Measurements from ENCODE around the gene EFCAB9.

Gene EFCAB9

GRCh38 chr5:172193872-172194271 lies at the start of gene EFCAB9:
TSS of gene EFCAB9 (plus strand) at chr5:172194172. CDS start at chr5:172194173, 1 bp downstream.
- DNase-seq (ENCODE audit: low read depth, low spot score): no peak
- ChIA-PET CTCF (interaction anchor here (1.0 kb wide), 1 partner anchor 173 kb away, joined by 3 read pairs; no protein-coding TSS in a partner anchor), POLR2A (no interaction called here)
- TF ChIP-seq CTCF (IDR thresholded peaks at IDR 0.05; ENCODE audit: insufficient read depth, low read length, missing control alignments): no peak
- H3K4me3 ChIP-seq (ENCODE audit: low read depth, low read length): no peak within 1 kb of the TSS

GRCh38 chr5:172144291-172144815 lies 49.6 kb upstream of the EFCAB9 start:
- ChIA-PET POLR2A (no interaction called here), CTCF (no interaction called here)
- H3K4me3 ChIP-seq (ENCODE audit: low read depth, low read length): no peak overlapping the region
- TF ChIP-seq CTCF (IDR thresholded peaks at IDR 0.05; ENCODE audit: insufficient read depth, low read length, missing control alignments): no peak
- DNase-seq (ENCODE audit: low read depth, low spot score): no peak

DNA sequence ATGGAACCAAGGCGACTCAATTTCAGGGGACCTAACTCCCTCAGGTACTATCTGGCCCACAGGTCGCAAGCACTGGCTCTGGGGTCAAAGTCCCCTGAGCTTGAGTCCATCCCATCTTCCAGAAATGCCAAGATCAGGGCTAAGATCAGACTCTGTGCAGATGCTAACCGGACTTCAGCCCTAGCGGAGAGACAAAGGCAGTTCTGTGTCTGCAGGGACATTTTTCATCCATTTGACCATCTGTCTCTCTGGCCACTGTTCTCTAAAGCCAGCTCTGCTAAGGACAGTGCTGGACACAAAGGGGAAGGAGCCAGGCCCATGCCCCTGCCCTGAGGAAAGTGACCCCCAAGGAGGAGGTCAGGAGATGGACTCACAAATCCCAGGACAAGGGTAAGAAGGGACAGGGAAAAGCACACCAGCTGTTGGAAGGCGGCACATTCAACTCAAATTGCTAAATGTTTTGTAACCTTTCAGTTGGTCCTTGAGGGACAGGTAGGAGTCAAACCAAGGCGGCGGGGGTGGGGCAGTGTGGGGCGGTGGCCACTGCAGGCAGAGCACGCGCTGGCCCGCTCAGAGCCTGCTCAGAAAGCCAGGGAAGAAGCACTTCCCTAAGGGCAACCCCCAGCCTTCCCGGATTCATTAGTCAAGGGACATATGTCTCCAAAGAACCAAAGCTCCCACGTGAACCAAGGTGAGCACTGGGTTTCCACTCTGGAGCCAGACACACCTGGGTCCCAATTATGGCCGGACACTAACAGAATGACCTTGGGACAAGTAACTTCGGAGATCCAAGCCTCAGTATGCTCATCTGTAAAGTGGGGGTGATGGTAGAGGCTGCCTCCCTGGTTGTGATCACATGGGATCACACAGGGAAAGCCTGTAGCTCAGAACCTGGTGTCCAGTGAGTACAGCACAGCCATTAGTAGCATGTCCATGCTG lies 48.8 kb upstream of the EFCAB9 start:
- DNase-seq (ENCODE audit: low read depth, low spot score): no peak
- no peak overlapping the region for H3K4me3 ChIP-seq (ENCODE audit: low read depth, low read length)
- ChIA-PET CTCF (interaction anchor here (1.2 to 2.0 kb wide), 3 partner anchors 12 to 86 kb away, joined by 3 to 8 read pairs (median 5); no protein-coding TSS in a partner anchor), POLR2A (interaction anchor here (0.7 kb wide), 1 partner anchor 622 kb away, joined by 3 read pairs; no protein-coding TSS in a partner anchor)
- no peak for TF ChIP-seq CTCF (IDR thresholded peaks at IDR 0.05; ENCODE audit: insufficient read depth, low read length, missing control alignments)

- POLR2A ChIA-PET: interaction anchor here (0.7 kb wide), 1 partner anchor 621 kb away, joined by 3 read pairs; no protein-coding TSS in a partner anchor
These were observed 47.9 kb upstream of the EFCAB9 start for GRCh38 chr5:172145870-172146747.

GRCh38 chr5:172146748-172147092 lies 47.3 kb upstream of the EFCAB9 start:
- no peak for DNase-seq (ENCODE audit: low read depth, low spot score)
- H3K4me3 ChIP-seq (ENCODE audit: low read depth, low read length): no peak overlapping the region
- TF ChIP-seq CTCF (IDR thresholded peaks at IDR 0.05; ENCODE audit: insufficient read depth, low read length, missing control alignments): no peak
- CTCF ChIA-PET: interaction anchor here (1.1 to 2.0 kb wide), 3 partner anchors 13 to 39 kb away, joined by 3 to 8 read pairs (median 5); no protein-coding TSS in a partner anchor
- POLR2A ChIA-PET: no interaction called here

More at GRCh38 chr5:172145870-172146747, 47.9 kb upstream of the EFCAB9 start:
- no peak overlapping the region for H3K4me3 ChIP-seq (ENCODE audit: low read depth, low read length)
- no peak for TF ChIP-seq CTCF (IDR thresholded peaks at IDR 0.05; ENCODE audit: insufficient read depth, low read length, missing control alignments)
- no peak for DNase-seq (ENCODE audit: low read depth, low spot score)
- CTCF ChIA-PET: interaction anchor here (1.1 to 2.0 kb wide), 4 partner anchors 13 to 87 kb away, joined by 3 to 8 read pairs (median 4); no protein-coding TSS in a partner anchor

All from AG04449 (cell line).